Measurements from ENCODE around the gene HIVEP3.

DNA sequence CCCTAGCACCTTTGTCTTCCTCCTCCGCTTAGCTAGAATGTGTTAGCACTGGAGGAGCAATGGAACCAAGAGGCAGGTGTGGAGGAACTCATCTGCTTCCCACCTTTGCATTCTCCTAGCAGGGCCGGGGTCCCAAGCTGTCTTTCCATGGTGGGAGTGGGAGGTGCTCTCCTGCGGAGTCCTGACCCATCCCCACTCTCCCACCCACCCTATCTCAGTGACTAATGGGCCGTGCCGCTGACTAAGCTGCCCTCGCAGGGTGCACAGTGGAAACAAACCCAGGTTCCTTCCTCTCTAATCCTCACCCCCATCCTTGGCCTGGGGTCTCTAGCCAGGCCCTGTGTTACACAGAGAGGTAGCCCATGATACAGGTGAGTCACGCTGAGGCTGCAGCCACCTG is 177.5 kb downstream of the HIVEP3 start:
- TF ChIP-seq, protein P1, sequence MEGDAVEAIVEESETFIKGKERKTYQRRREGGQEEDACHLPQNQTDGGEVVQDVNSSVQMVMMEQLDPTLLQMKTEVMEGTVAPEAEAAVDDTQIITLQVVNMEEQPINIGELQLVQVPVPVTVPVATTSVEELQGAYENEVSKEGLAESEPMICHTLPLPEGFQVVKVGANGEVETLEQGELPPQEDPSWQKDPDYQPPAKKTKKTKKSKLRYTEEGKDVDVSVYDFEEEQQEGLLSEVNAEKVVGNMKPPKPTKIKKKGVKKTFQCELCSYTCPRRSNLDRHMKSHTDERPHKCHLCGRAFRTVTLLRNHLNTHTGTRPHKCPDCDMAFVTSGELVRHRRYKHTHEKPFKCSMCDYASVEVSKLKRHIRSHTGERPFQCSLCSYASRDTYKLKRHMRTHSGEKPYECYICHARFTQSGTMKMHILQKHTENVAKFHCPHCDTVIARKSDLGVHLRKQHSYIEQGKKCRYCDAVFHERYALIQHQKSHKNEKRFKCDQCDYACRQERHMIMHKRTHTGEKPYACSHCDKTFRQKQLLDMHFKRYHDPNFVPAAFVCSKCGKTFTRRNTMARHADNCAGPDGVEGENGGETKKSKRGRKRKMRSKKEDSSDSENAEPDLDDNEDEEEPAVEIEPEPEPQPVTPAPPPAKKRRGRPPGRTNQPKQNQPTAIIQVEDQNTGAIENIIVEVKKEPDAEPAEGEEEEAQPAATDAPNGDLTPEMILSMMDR (IDR thresholded peaks at IDR 0.05): no peak
- no peak for TF ChIP-seq POLR2AphosphoS5 (IDR thresholded peaks at IDR 0.05)
